H1 (cell line): ENCODE data around the gene VPS13D. TPM values are rescaled to one million over a fixed set of nuclear protein-coding genes. Genes with fewer than 3 reads are reported as not detected.

Experiments used
- CTCF ChIA-PET: fragments of 300-600 bp; sonication (Branson Sonifier 250); formaldehyde crosslinking; loops from one replicate; lab custom pipeline; 2021; ENCODE audit not compliant: partially characterized antibody; lab: Charles Lee
- POLR2A ChIA-PET: fragments of 300-600 bp; sonication (Branson Sonifier 250); formaldehyde crosslinking; loops from one replicate; lab custom pipeline; 2021; ENCODE audit warnings: inconsistent platforms; ENCODE audit not compliant: partially characterized antibody; lab: Charles Lee
- DNase-seq, 2 experiments: peaks; one replicate each; pipeline versions ENCODE4 v3.0.0 to v3.0.0-alpha.2; 2010 to 2022; ENCODE audit warnings: low spot score in 2 of 2, low read depth in 1 of 2, mixed read lengths in 1 of 2
- FAIRE-seq: peaks from 2 replicates; lab custom pipeline; 2011; peaks lifted over from hg19 to GRCh38; lab: Jason Lieb, UNC
- H2AFZ ChIP-seq: 2 replicates; pipeline ENCODE4 v1.8.1; 2012; ENCODE audit warnings: low read length, inconsistent platforms
- H2AK5ac ChIP-seq: 2 replicates; pipeline ENCODE4 v1.6.1; 2013; ENCODE audit warnings: low read depth, low read length
- H2BK120ac ChIP-seq: replicated peaks from 2 replicates; pipeline ENCODE3; 2013; ENCODE audit warnings: low read depth, low read length, inconsistent platforms
- H2BK12ac ChIP-seq: 2 replicates; pipeline ENCODE4 v1.6.1; 2013; ENCODE audit warnings: low read depth, low read length
- H2BK15ac ChIP-seq: 2 replicates; pipeline ENCODE4 v1.6.1; 2013; ENCODE audit warnings: low read length
- H2BK20ac ChIP-seq: 2 replicates; pipeline ENCODE4 v1.6.1; 2013; ENCODE audit warnings: low read length
- H2BK5ac ChIP-seq: 2 replicates; pipeline ENCODE4 v1.6.1; 2013; ENCODE audit warnings: low read depth, low read length
- H3K14ac ChIP-seq: 2 replicates; pipeline ENCODE4 v1.6.1; 2013; ENCODE audit warnings: inconsistent platforms; ENCODE audit not compliant: insufficient read length
- H3K18ac ChIP-seq: 2 replicates; pipeline ENCODE4 v1.6.1; 2013; ENCODE audit warnings: low read length; ENCODE audit errors: extremely low read depth
- H3K23ac ChIP-seq: 2 replicates; pipeline ENCODE4 v1.6.1; 2013; ENCODE audit warnings: inconsistent platforms; ENCODE audit not compliant: insufficient read length
- H3K23me2 ChIP-seq: 2 replicates; pipeline ENCODE4 v1.6.1; 2013; ENCODE audit warnings: low read depth, low read length
- H3K27ac ChIP-seq: 2 replicates; pipeline ENCODE4 v1.6.1; 2011; ENCODE audit warnings: low read depth, low read length, inconsistent platforms
- H3K27me3 ChIP-seq, 4 experiments: replicated peaks in 1 of 4; 1 replicate in 1 of 4; 2 replicates in 3 of 4; pipeline versions ENCODE4 v1.6.1 to v1.8.1; 2011 to 2013; ENCODE audit warnings: low read length in 3 of 4, mild to moderate bottlenecking in 3 of 4, inconsistent platforms in 2 of 4, mixed read lengths in 2 of 4, moderate library complexity in 1 of 4; ENCODE audit not compliant: control insufficient read depth in 3 of 4, insufficient read depth in 3 of 4; ENCODE audit errors: extremely low read depth in 1 of 4
- H3K36me3 ChIP-seq, 4 experiments: 2 replicates each; pipeline versions ENCODE4 v1.6.1 to v1.8.1; 2011 to 2013; ENCODE audit warnings: mild to moderate bottlenecking in 4 of 4, low read length in 3 of 4, moderate library complexity in 2 of 4, control low read depth in 1 of 4, inconsistent platforms in 1 of 4; ENCODE audit not compliant: insufficient read depth in 4 of 4, control insufficient read depth in 2 of 4
- H3K4ac ChIP-seq: replicated peaks from 2 replicates; pipeline ENCODE3; 2013; ENCODE audit warnings: low read length, low read depth, mixed read lengths, inconsistent platforms; ENCODE audit not compliant: insufficient read length
- H3K4me1 ChIP-seq, 4 experiments: replicated peaks in 1 of 4; 1 replicate in 1 of 4; 2 replicates in 3 of 4; pipeline versions ENCODE4 v1.6.1 to v1.8.1; 2011 to 2013; ENCODE audit warnings: low read length in 3 of 4, inconsistent platforms in 2 of 4, mixed read lengths in 1 of 4; ENCODE audit not compliant: insufficient read depth in 4 of 4, control insufficient read depth in 3 of 4
- H3K4me2 ChIP-seq, 2 experiments: 2 replicates each; pipeline versions ENCODE4 v1.6.1 to v1.8.1; 2011 to 2013; ENCODE audit warnings: low read depth in 2 of 2, low read length in 2 of 2, control low read depth in 1 of 2, inconsistent platforms in 1 of 2, mild to moderate bottlenecking in 1 of 2; ENCODE audit not compliant: insufficient read depth in 1 of 2
- H3K4me3 ChIP-seq, 4 experiments: fragments of 200-600, 300-600 bp in 1 of 4; sonication (generic), shearing (Covaris generic), sonication (Bioruptor Twin) in 1 of 4; 2 replicates each; pipeline versions ENCODE4 v1.5.1 to v1.8.1; 2011 to 2016; ENCODE audit warnings: low read length in 4 of 4, low read depth in 3 of 4, control low read depth in 2 of 4, inconsistent platforms in 2 of 4, mild to moderate bottlenecking in 2 of 4, mixed read lengths in 1 of 4, moderate library complexity in 1 of 4; ENCODE audit not compliant: insufficient read depth in 2 of 4; ENCODE audit errors: extremely low read depth in 1 of 4
- H3K56ac ChIP-seq: replicated peaks from 2 replicates; pipeline ENCODE3; 2013; ENCODE audit warnings: low read depth, mild to moderate bottlenecking, mixed read lengths, low read length, inconsistent platforms; ENCODE audit not compliant: insufficient read length
- H3K79me1 ChIP-seq: 2 replicates; pipeline ENCODE4 v1.6.1; 2013; ENCODE audit warnings: low read depth, low read length, control low read depth
- H3K79me2 ChIP-seq, 2 experiments: 2 replicates each; pipeline versions ENCODE4 v1.6.1 to v1.8.1; 2012 to 2013; ENCODE audit warnings: low read length in 2 of 2, mild to moderate bottlenecking in 2 of 2, inconsistent platforms in 1 of 2; ENCODE audit not compliant: insufficient read depth in 2 of 2, control insufficient read depth in 1 of 2
- H3K9ac ChIP-seq, 4 experiments: replicated peaks in 1 of 4; 1 replicate in 1 of 4; 2 replicates in 3 of 4; pipeline versions ENCODE4 v1.6.1 to v1.8.1; 2011 to 2013; ENCODE audit warnings: low read depth in 3 of 4, low read length in 3 of 4, control low read depth in 2 of 4, mild to moderate bottlenecking in 2 of 4, moderate library complexity in 2 of 4, inconsistent platforms in 1 of 4; ENCODE audit errors: extremely low read depth in 1 of 4
- H3K9me3 ChIP-seq, 2 experiments: 2 replicates each; pipeline versions ENCODE4 v1.6.1 to v1.8.1; 2012 to 2013; ENCODE audit warnings: mild to moderate bottlenecking in 2 of 2, moderate library complexity in 2 of 2, control low read depth in 1 of 2, inconsistent platforms in 1 of 2, low read depth in 1 of 2, low read length in 1 of 2, mixed read lengths in 1 of 2; ENCODE audit not compliant: insufficient read depth in 2 of 2
- H4K20me1 ChIP-seq, 2 experiments: replicated peaks in 1 of 2; 2 replicates each; pipeline versions ENCODE3 to v1.8.1; 2011 to 2013; ENCODE audit warnings: inconsistent platforms in 2 of 2, low read length in 2 of 2, mild to moderate bottlenecking in 1 of 2; ENCODE audit not compliant: insufficient read depth in 2 of 2, control insufficient read depth in 1 of 2
- H4K5ac ChIP-seq: 2 replicates; pipeline ENCODE4 v1.6.1; 2013; ENCODE audit warnings: low read length, low read depth, mixed read lengths, inconsistent platforms; ENCODE audit not compliant: insufficient read length
- H4K8ac ChIP-seq: 2 replicates; pipeline ENCODE4 v1.8.0; 2013; ENCODE audit warnings: mild to moderate bottlenecking, moderate library complexity, low read length, inconsistent platforms; ENCODE audit not compliant: insufficient read depth; ENCODE audit errors: extremely low read depth
- H4K91ac ChIP-seq: replicated peaks from 2 replicates; pipeline ENCODE3; 2013; ENCODE audit warnings: low read length, mixed read lengths, inconsistent platforms; ENCODE audit not compliant: insufficient read length
- ATF2 ChIP-seq: IDR thresholded peaks from 2 replicates; pipeline ENCODE4 v1.6.1; 2012; ENCODE audit warnings: low read length, inconsistent platforms
- CBX8 ChIP-seq: fragments of 300-800, 300-1000 bp; sonication (generic); IDR thresholded peaks from 2 replicates; pipeline ENCODE4 v1.7.1; 2016; ENCODE audit warnings: low read depth, low read length, borderline replicate concordance
- FOSL1 ChIP-seq: IDR thresholded peaks from 2 replicates; pipeline ENCODE4 v1.6.1; 2011; ENCODE audit warnings: mild to moderate bottlenecking, low read depth, low read length, moderate library complexity; ENCODE audit not compliant: insufficient read depth
- GTF2F1 ChIP-seq: IDR thresholded peaks from 2 replicates; pipeline ENCODE4 v1.6.1; 2012; ENCODE audit warnings: low read depth, low read length, improper control_type of control experiment, borderline replicate concordance
- KDM1A ChIP-seq: fragments of 200-600, 300-600 bp; sonication (generic); IDR thresholded peaks from 2 replicates; pipeline ENCODE4 v1.7.1; 2016; ENCODE audit warnings: mild to moderate bottlenecking, low read length, borderline replicate concordance
- NRF1 ChIP-seq: IDR thresholded peaks from 2 replicates; pipeline ENCODE4 v1.6.1; 2011; ENCODE audit warnings: mild to moderate bottlenecking, low read depth, low read length, improper control_type of control experiment
- RXRA ChIP-seq: IDR thresholded peaks from 2 replicates; pipeline ENCODE4 v1.6.1; 2011; ENCODE audit warnings: low read depth, mild to moderate bottlenecking, low read length, moderate library complexity; ENCODE audit not compliant: insufficient read depth
- SIN3A ChIP-seq, 2 experiments: IDR thresholded peaks in 1 of 2; conservative IDR thresholded peaks in 1 of 2; 2 replicates each; pipeline ENCODE4 v1.6.1; 2011 to 2012; ENCODE audit warnings: low read length in 2 of 2, improper control_type of control experiment in 1 of 2, low read depth in 1 of 2, mild to moderate bottlenecking in 1 of 2
- SIRT6 ChIP-seq: IDR thresholded peaks from one replicate; pipeline ENCODE4 v1.7.1; 2012; ENCODE audit warnings: low read length, inconsistent platforms
- SP1 ChIP-seq: IDR thresholded peaks from 2 replicates; pipeline ENCODE4 v1.6.1; 2011; ENCODE audit warnings: low read depth, low read length
- WGBS, 2 experiments: shearing (Covaris generic) in 1 of 2; methylation state at CpG; one replicate each; pipeline versions ENCODE4 v1.1.6 to v1.1.7; 2013 to 2015; ENCODE audit warnings: low lambda C conversion rate in 2 of 2, mixed read lengths in 2 of 2, inconsistent platforms in 1 of 2, low coverage in 1 of 2, missing lambda C conversion rate in 1 of 2; ENCODE audit not compliant: insufficient replicate concordance in 2 of 2, insufficient coverage in 1 of 2, insufficient read length in 1 of 2; ENCODE audit errors: extremely low coverage in 1 of 2, missing lambda C conversion rate in 1 of 2; 5-methylcytosine and 5-hydroxymethylcytosine counted together
- polyA plus RNA-seq, 7 experiments: library from polyadenylated mRNA; depleted of rRNA in 3 of 7; stranded (reverse) in 5 of 7; unstranded in 2 of 7; fragments of >200 nt in 5 of 7; fragments of 200-250 nt in 2 of 7; gene quantifications; 1 replicate in 5 of 7; 2 replicates in 1 of 7; 4 replicates in 1 of 7; pipeline versions ENCODE4 v1.2.1 to v1.2.3, GENCODE V29; 2011 to 2013; ENCODE audit warnings: missing spikeins in 2 of 7, mixed read lengths in 2 of 7
- total RNA-seq: library from RNA; stranded (reverse); fragmentation: NEBNext Ultra II Directional; extraction: Animal tissue kit (Norgen Biotek cat#: 25700); gene quantifications from 2 replicates; pipeline ENCODE4 v1.2.1, GENCODE V29; 2021

Gene VPS13D
- total and polyA plus RNA-seq, 2 of the 8 experiments (the other 6 are each of a cell fraction or from before 2014, with no cell fraction given): 10.9 to 31.2 TPM

- no peak overlapping the region for H4K8ac ChIP-seq
- FAIRE-seq (no peak), DNase-seq (peak in 1 of 2 experiments; percentile 52)
- H2BK15ac ChIP-seq: no peak overlapping the region
- no peak overlapping the region for H3K9ac ChIP-seq
- H3K27ac ChIP-seq: no peak overlapping the region
- ChIA-PET CTCF (interaction anchor here (0.7 to 3.1 kb wide), 6 partner anchors 9 to 330 kb away, joined by 3 to 13 read pairs (median 3); no protein-coding TSS in a partner anchor), POLR2A (interaction anchor here (0.7 kb wide), 1 partner anchor 27 kb away, joined by 3 read pairs; no protein-coding TSS in a partner anchor)
- no peak overlapping the region for H2AK5ac ChIP-seq
- H3K23ac ChIP-seq: no peak overlapping the region
- no peaks in the 10 kb centered on the region for H3K9me3 ChIP-seq
- no peak overlapping the region for H2AFZ ChIP-seq
- no peak overlapping the region for H3K4me3 ChIP-seq
- H3K4me2 ChIP-seq: no peak overlapping the region
- no peak overlapping the region for H2BK120ac ChIP-seq
- no peak overlapping the region for H3K4ac ChIP-seq
- H2BK12ac ChIP-seq: no peak overlapping the region
- no peaks in the 10 kb centered on the region for H3K27me3 ChIP-seq
- H2BK20ac ChIP-seq: no peak overlapping the region
- 83% methylated on average over 12 of the region's 12 CpGs; no CpG with 5 or more reads in 1 of the 2 experiments for WGBS, 2 experiments
- H3K23me2 ChIP-seq: no peaks in the 10 kb centered on the region
- peaks cover 0 to 4% (median 0%) of the 10 kb centered on the region in 4 experiments; a peak in 1 of 8 replicates for H3K36me3 ChIP-seq
- no peak overlapping the region for H3K56ac ChIP-seq
- no peak overlapping the region for H4K5ac ChIP-seq
- H4K91ac ChIP-seq: no peak overlapping the region
- H3K79me1 ChIP-seq: no peaks in the 10 kb centered on the region
- peaks cover 3 to 5% (median 3%) of the 10 kb centered on the region in 4 experiments; a peak in 4 of 7 replicates for H3K4me1 ChIP-seq
- H3K79me2 ChIP-seq: no peaks in the 10 kb centered on the region
- no peak overlapping the region for H3K14ac ChIP-seq
- H2BK5ac ChIP-seq: no peak overlapping the region
- no peak overlapping the region for H3K18ac ChIP-seq
- H4K20me1 ChIP-seq: no peaks in the 10 kb centered on the region
- TF ChIP-seq CBX8: no peak
- TF ChIP-seq SP1: no peak
- TF ChIP-seq GTF2F1: no peak
- peak; percentile 31; the same call in 1 of the 2 replicates for TF ChIP-seq KDM1A
- peak; percentile 97 for TF ChIP-seq RXRA
- TF ChIP-seq SIN3A (conservative IDR thresholded peaks at IDR 0.05 in 1 of 2, IDR thresholded peaks at IDR 0.05 in 1 of 2; ENCODE audit: low read depth in 1 of 2, low read length in 2 of 2): no peak
- TF ChIP-seq NRF1: no peak
- TF ChIP-seq SIRT6: no peak
- TF ChIP-seq FOSL1: no peak
- TF ChIP-seq ATF2: no peak
Observed at GRCh38 chr1:12433323-12434053, 203.7 kb downstream of the VPS13D start.
